Measurements from ENCODE around the gene AASDH. TPM values are rescaled to one million over a fixed set of nuclear protein-coding genes. Genes with fewer than 3 reads are reported as not detected.

AASDH gene
- total RNA-seq, 1 experiment from 2014 or later, result 8.8 TPM

DNA sequence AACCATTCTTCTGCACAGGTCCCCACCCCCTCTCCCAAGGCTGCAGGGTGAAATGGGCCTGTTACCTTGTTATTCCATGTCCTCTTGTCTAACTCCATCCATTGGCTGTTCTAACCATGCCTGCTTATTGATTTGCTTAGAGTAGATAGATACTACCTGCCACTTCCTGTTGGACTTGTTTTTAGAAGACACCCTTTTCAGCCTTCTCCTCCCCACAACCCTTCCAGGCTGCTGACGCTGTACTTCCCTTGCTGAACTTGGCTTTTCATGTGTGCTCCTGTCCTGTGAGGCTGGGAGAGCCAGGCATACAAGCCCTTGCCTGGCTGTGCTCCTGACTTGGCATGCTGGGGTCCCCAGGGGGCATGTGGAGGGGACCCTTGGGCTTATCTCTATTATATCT lies 81.9 kb downstream of the AASDH start:
- TF ChIP-seq EZH2 (IDR thresholded peaks at IDR 0.05; ENCODE audit: low read length, unreplicated experiment) (no peak), EZH2phosphoT487 (IDR thresholded peaks at IDR 0.05; ENCODE audit: borderline replicate concordance, low read length) (no peak)
- TF ChIP-seq, protein P1, sequence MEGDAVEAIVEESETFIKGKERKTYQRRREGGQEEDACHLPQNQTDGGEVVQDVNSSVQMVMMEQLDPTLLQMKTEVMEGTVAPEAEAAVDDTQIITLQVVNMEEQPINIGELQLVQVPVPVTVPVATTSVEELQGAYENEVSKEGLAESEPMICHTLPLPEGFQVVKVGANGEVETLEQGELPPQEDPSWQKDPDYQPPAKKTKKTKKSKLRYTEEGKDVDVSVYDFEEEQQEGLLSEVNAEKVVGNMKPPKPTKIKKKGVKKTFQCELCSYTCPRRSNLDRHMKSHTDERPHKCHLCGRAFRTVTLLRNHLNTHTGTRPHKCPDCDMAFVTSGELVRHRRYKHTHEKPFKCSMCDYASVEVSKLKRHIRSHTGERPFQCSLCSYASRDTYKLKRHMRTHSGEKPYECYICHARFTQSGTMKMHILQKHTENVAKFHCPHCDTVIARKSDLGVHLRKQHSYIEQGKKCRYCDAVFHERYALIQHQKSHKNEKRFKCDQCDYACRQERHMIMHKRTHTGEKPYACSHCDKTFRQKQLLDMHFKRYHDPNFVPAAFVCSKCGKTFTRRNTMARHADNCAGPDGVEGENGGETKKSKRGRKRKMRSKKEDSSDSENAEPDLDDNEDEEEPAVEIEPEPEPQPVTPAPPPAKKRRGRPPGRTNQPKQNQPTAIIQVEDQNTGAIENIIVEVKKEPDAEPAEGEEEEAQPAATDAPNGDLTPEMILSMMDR (conservative IDR thresholded peaks at IDR 0.05; ENCODE audit: low read depth, low read length), result no peak
- intact Hi-C loops (cut with micrococcal nuclease), result no loop called here
- no peak overlapping the region for H3K9ac ChIP-seq (ENCODE audit: low read length)
- BruUV-seq (replicated peaks), result no TSS peak
- H4K20me1 ChIP-seq (ENCODE audit: low read length), result no peaks in the 10 kb centered on the region
- no peaks in the 10 kb centered on the region for H3K36me3 ChIP-seq (ENCODE audit: low read depth, low read length)
- CTCF ChIA-PET, result no interaction called here
- no peak for DNase-seq
- no peak overlapping the region for H3K27ac ChIP-seq (ENCODE audit: low read length)
- H3K4me3 ChIP-seq (ENCODE audit: low read length), result no peak overlapping the region
- no peaks in the 10 kb centered on the region for H3K9me3 ChIP-seq (ENCODE audit: low read length)
- H3K4me1 ChIP-seq (ENCODE audit: insufficient read depth, low read length), result peaks cover 6% of the 10 kb centered on the region; the same call in 1 of the 2 replicates
- POLR2A ChIA-PET (ENCODE audit: unreplicated experiment), result no interaction called here
- H3K79me2 ChIP-seq (ENCODE audit: low read length), result no peaks in the 10 kb centered on the region
- no peak overlapping the region for H3K4me2 ChIP-seq (ENCODE audit: low read length)
- no peaks in the 10 kb centered on the region for H3K9me2 ChIP-seq (replicated peaks; ENCODE audit: low read length)
- no peak for ATAC-seq
- H3F3A ChIP-seq (ENCODE audit: low read length, unreplicated experiment), result no peaks in the 10 kb centered on the region
- H3K27me3 ChIP-seq (ENCODE audit: low read length), result no peaks in the 10 kb centered on the region
- H2AFZ ChIP-seq (ENCODE audit: low read length), result no peak overlapping the region

DNA sequence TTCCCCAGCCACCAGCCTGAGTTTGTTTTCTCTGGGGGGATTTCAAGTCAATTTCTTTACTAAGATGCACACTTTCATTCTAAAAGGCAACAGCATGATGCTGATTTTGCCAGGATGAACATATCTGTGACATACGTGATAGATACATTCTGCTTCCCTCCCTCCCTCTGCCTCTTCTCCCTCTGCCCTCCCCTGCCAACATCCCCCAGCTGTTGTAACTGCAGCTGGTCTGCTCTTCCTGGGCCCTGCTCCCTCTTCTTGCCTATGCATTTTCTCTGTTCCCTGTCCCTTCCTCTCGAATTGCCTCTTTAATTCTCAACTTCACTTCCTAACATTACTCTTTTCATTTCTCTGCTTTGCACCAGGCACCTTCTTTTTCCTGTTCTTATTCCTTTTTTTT lies 83.4 kb downstream of the AASDH start:
- TF ChIP-seq EZH2phosphoT487 (IDR thresholded peaks at IDR 0.05; ENCODE audit: borderline replicate concordance, low read length) (no peak), EZH2 (IDR thresholded peaks at IDR 0.05; ENCODE audit: low read length, unreplicated experiment) (no peak)
- TF ChIP-seq, protein P1 (conservative IDR thresholded peaks at IDR 0.05; ENCODE audit: low read depth, low read length), result no peak
- H3K9me2 ChIP-seq (replicated peaks; ENCODE audit: low read length), result no peaks in the 10 kb centered on the region
- no peaks in the 10 kb centered on the region for H3K36me3 ChIP-seq (ENCODE audit: low read depth, low read length)
- no peaks in the 10 kb centered on the region for H3K27me3 ChIP-seq (ENCODE audit: low read length)
- no TSS peak for BruUV-seq (replicated peaks)
- H4K20me1 ChIP-seq (ENCODE audit: low read length), result no peaks in the 10 kb centered on the region
- peaks cover 6% of the 10 kb centered on the region; the same call in 1 of the 2 replicates for H3K4me1 ChIP-seq (ENCODE audit: insufficient read depth, low read length)
- DNase-seq, result no peak
- intact Hi-C loops (cut with micrococcal nuclease), result loop anchor here (5.0 kb wide), 1 partner anchor 257 kb away; a partner anchor contains a TSS
- H3K9me3 ChIP-seq (ENCODE audit: low read length), result no peaks in the 10 kb centered on the region
- no peak overlapping the region for H3K9ac ChIP-seq (ENCODE audit: low read length)
- H3F3A ChIP-seq (ENCODE audit: low read length, unreplicated experiment), result no peaks in the 10 kb centered on the region
- H3K4me3 ChIP-seq (ENCODE audit: low read length), result no peak overlapping the region
- H3K4me2 ChIP-seq (ENCODE audit: low read length), result no peak overlapping the region
- no peak overlapping the region for H2AFZ ChIP-seq (ENCODE audit: low read length)
- ChIA-PET CTCF (no interaction called here), POLR2A (ENCODE audit: unreplicated experiment) (no interaction called here)
- no peak for ATAC-seq
- H3K27ac ChIP-seq (ENCODE audit: low read length), result no peak overlapping the region
- H3K79me2 ChIP-seq (ENCODE audit: low read length), result no peaks in the 10 kb centered on the region

DNA sequence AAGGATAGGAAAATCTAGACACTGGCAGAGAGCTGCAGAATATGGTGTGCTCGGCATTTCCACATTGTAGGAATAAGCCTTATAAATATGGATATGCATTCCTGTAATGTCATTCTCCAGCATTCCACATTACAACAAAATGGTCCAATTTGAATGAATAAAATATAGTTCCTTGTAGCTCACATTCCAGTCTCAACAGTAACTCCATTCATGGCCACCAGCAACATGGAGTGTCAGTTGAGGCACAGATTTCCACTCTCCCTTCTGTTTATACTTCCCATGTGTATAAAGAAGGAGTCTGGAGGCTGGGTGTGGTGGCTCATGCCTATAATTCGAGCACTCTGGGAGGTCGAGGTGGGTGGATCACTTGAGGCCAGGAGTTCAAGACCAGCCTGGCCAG lies 84.5 kb downstream of the AASDH start:
- Histone ChIP-seq H3K4me1 (ENCODE audit: insufficient read depth, low read length) (peaks cover 6% of the 10 kb centered on the region; the same call in 1 of the 2 replicates), H3K36me3 (ENCODE audit: low read depth, low read length) (no peaks in the 10 kb centered on the region), H3K9me2 (replicated peaks; ENCODE audit: low read length) (no peaks in the 10 kb centered on the region), H3K27ac (ENCODE audit: low read length) (no peak overlapping the region), H3F3A (ENCODE audit: low read length, unreplicated experiment) (no peaks in the 10 kb centered on the region), H3K79me2 (ENCODE audit: low read length) (no peaks in the 10 kb centered on the region), H3K4me2 (ENCODE audit: low read length) (no peak overlapping the region), H3K4me3 (ENCODE audit: low read length) (no peak overlapping the region), H4K20me1 (ENCODE audit: low read length) (no peaks in the 10 kb centered on the region), H3K9ac (ENCODE audit: low read length) (no peak overlapping the region), H3K9me3 (ENCODE audit: low read length) (no peaks in the 10 kb centered on the region), H3K27me3 (ENCODE audit: low read length) (no peaks in the 10 kb centered on the region), H2AFZ (ENCODE audit: low read length) (no peak overlapping the region)
- ChIA-PET CTCF (no interaction called here), POLR2A (ENCODE audit: unreplicated experiment) (no interaction called here)
- TF ChIP-seq EZH2 (IDR thresholded peaks at IDR 0.05; ENCODE audit: low read length, unreplicated experiment), result no peak
- no peak for TF ChIP-seq EZH2phosphoT487 (IDR thresholded peaks at IDR 0.05; ENCODE audit: borderline replicate concordance, low read length)
- TF ChIP-seq, protein P1 (conservative IDR thresholded peaks at IDR 0.05; ENCODE audit: low read depth, low read length), result no peak
- ATAC-seq (no peak), DNase-seq (no peak)
- BruUV-seq (replicated peaks), result no TSS peak
- intact Hi-C loops (cut with micrococcal nuclease), result loop anchor here (5.0 kb wide), 1 partner anchor 255 kb away; a partner anchor contains a TSS
